ENCODE results near the gene ZNF740. TPM values are rescaled to one million over a fixed set of nuclear protein-coding genes. Genes with fewer than 3 reads are reported as not detected.

Gene ZNF740
- total and polyA plus RNA-seq, 2 of the 4 experiments (the other 2 are of a cell fraction): 13.1 to 14.0 TPM

- H3K9ac ChIP-seq (ENCODE audit: low read depth, low read length): no peak overlapping the region
- H3K23ac ChIP-seq (ENCODE audit: low read depth, low read length): no peak overlapping the region
- ChIA-PET CTCF (interaction anchor here (0.6 kb wide), 1 partner anchor 700 kb away, joined by 5 read pairs; no protein-coding TSS in a partner anchor), POLR2A (ENCODE audit: unreplicated experiment) (no interaction called here)
- H4K8ac ChIP-seq (ENCODE audit: low read depth in 2 of 2, low read length in 2 of 2): no peak overlapping the region
- H2AK5ac ChIP-seq (ENCODE audit: low read depth, low read length): no peak overlapping the region
- H2BK15ac ChIP-seq (ENCODE audit: low read depth, low read length): no peak overlapping the region
- H3K79me1 ChIP-seq (ENCODE audit: low read depth in 1 of 2, low read length in 2 of 2): no peaks in the 10 kb centered on the region
- H2BK20ac ChIP-seq (ENCODE audit: low read depth, low read length): no peak overlapping the region
- H3K18ac ChIP-seq (ENCODE audit: low read depth, low read length): no peak overlapping the region
- no peaks in the 10 kb centered on the region for H4K20me1 ChIP-seq (ENCODE audit: insufficient read depth, low read length)
- peaks cover 2% of the 10 kb centered on the region; the same call in 1 of the 2 replicates for H3K4me1 ChIP-seq (ENCODE audit: control insufficient read depth, insufficient read depth, low read length)
- TF ChIP-seq FOS (IDR thresholded peaks at IDR 0.05; ENCODE audit: low read depth, low read length) (no peak), CEBPB (IDR thresholded peaks at IDR 0.05; ENCODE audit: low read depth, low read length) (no peak), RAD21 (IDR thresholded peaks at IDR 0.05; ENCODE audit: low read length) (no peak), SMC3 (IDR thresholded peaks at IDR 0.05; ENCODE audit: low read depth, low read length) (no peak), RFX5 (IDR thresholded peaks at IDR 0.05; ENCODE audit: low read depth, low read length) (no peak), POLR2A (IDR thresholded peaks at IDR 0.05; ENCODE audit: low read depth, low read length) (no peak), NFE2L2 (IDR thresholded peaks at IDR 0.05; ENCODE audit: low read depth, low read length) (no peak), MAFK (IDR thresholded peaks at IDR 0.05; ENCODE audit: low read depth, low read length) (no peak), RCOR1 (IDR thresholded peaks at IDR 0.05; ENCODE audit: insufficient replicate concordance, low read length) (no peak)
- TF ChIP-seq, protein P1, sequence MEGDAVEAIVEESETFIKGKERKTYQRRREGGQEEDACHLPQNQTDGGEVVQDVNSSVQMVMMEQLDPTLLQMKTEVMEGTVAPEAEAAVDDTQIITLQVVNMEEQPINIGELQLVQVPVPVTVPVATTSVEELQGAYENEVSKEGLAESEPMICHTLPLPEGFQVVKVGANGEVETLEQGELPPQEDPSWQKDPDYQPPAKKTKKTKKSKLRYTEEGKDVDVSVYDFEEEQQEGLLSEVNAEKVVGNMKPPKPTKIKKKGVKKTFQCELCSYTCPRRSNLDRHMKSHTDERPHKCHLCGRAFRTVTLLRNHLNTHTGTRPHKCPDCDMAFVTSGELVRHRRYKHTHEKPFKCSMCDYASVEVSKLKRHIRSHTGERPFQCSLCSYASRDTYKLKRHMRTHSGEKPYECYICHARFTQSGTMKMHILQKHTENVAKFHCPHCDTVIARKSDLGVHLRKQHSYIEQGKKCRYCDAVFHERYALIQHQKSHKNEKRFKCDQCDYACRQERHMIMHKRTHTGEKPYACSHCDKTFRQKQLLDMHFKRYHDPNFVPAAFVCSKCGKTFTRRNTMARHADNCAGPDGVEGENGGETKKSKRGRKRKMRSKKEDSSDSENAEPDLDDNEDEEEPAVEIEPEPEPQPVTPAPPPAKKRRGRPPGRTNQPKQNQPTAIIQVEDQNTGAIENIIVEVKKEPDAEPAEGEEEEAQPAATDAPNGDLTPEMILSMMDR (conservative IDR thresholded peaks at IDR 0.05; ENCODE audit: low read depth, low read length): no peak
- TF ChIP-seq, protein P2, sequence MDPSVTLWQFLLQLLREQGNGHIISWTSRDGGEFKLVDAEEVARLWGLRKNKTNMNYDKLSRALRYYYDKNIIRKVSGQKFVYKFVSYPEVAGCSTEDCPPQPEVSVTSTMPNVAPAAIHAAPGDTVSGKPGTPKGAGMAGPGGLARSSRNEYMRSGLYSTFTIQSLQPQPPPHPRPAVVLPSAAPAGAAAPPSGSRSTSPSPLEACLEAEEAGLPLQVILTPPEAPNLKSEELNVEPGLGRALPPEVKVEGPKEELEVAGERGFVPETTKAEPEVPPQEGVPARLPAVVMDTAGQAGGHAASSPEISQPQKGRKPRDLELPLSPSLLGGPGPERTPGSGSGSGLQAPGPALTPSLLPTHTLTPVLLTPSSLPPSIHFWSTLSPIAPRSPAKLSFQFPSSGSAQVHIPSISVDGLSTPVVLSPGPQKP (IDR thresholded peaks at IDR 0.05; ENCODE audit: borderline replicate concordance, low read depth, low read length): no peak
- WGBS, 2 experiments (ENCODE audit: extremely low coverage in 2 of 2, insufficient read length in 1 of 2): no CpG with 5 or more reads among the region's 6 CpGs
- ATAC-seq (ENCODE audit: low read depth) (no peak), DNase-seq (no peak)
- in situ Hi-C loops (cut with MboI; ENCODE audit: low sequenced_read_pairs): no loop called here
- H3K4me2 ChIP-seq (ENCODE audit: low read depth, low read length): no peak overlapping the region
- no peak overlapping the region for H3K56ac ChIP-seq (ENCODE audit: extremely low read depth, insufficient read depth, low read length)
- H2BK120ac ChIP-seq (ENCODE audit: low read depth, low read length): no peak overlapping the region
- dilution Hi-C loops (cut with HindIII; ENCODE audit: low sequenced_read_pairs, unreplicated experiment): no loop called here
- no peak overlapping the region for H4K5ac ChIP-seq (ENCODE audit: low read depth, low read length)
- H3K9me3 ChIP-seq (ENCODE audit: control insufficient read depth, insufficient read depth, low read length): no peaks in the 10 kb centered on the region
- no peaks in the 10 kb centered on the region for H3K9me1 ChIP-seq (ENCODE audit: insufficient read depth, low read length)
- H3K4ac ChIP-seq (ENCODE audit: low read depth, low read length): no peak overlapping the region
- no peak overlapping the region for H2AFZ ChIP-seq (replicated peaks; ENCODE audit: low read length, poor library complexity)
- intact Hi-C loops (cut with micrococcal nuclease): no loop called here
- no TSS peak for BruUV-seq (replicated peaks)
- H4K91ac ChIP-seq (ENCODE audit: insufficient read depth, low read depth, low read length): no peak overlapping the region
- H3K27ac ChIP-seq (ENCODE audit: insufficient read depth, low read length): no peak overlapping the region
- H3K4me3 ChIP-seq (ENCODE audit: insufficient read depth, low read depth, low read length): no peak overlapping the region
- H2BK5ac ChIP-seq (ENCODE audit: low read depth, low read length, poor library complexity, severe bottlenecking): no peak overlapping the region
- H3K36me3 ChIP-seq (ENCODE audit: control insufficient read depth, insufficient read depth, low read length): no peaks in the 10 kb centered on the region
- H3K27me3 ChIP-seq (ENCODE audit: control insufficient read depth, insufficient read depth, low read length): no peaks in the 10 kb centered on the region
- H3K14ac ChIP-seq (replicated peaks; ENCODE audit: low read depth, low read length): no peak overlapping the region
- no peak overlapping the region for H2AK9ac ChIP-seq (replicated peaks; ENCODE audit: low read depth, low read length, poor library complexity)
These were observed 29.5 kb upstream of the ZNF740 start for GRCh38 chr12:53151039-53151438.
